H1 (cell line): ENCODE measurements around the gene CNTN5. TPM values are rescaled to one million over a fixed set of nuclear protein-coding genes. Genes with fewer than 3 reads are reported as not detected.

Experiments used
- ASH2L ChIP-seq: fragments of 200-600, 300-600 bp; sonication (generic); IDR thresholded peaks from one replicate; pipeline ENCODE4 v1.7.1; 2017; ENCODE audit warnings: low read length
- CHD2 ChIP-seq: IDR thresholded peaks from 2 replicates; pipeline ENCODE4 v1.6.1; 2012; ENCODE audit warnings: low read length, improper control_type of control experiment
- KDM1A ChIP-seq: fragments of 200-600, 300-600 bp; sonication (generic); IDR thresholded peaks from 2 replicates; pipeline ENCODE4 v1.7.1; 2016; ENCODE audit warnings: mild to moderate bottlenecking, low read length, borderline replicate concordance
- NANOG ChIP-seq: IDR thresholded peaks from 2 replicates; pipeline ENCODE4 v1.6.1; 2011; ENCODE audit warnings: low read length, low read depth, mild to moderate bottlenecking, inconsistent platforms; ENCODE audit not compliant: insufficient read depth, poor library complexity, severe bottlenecking
- RAD21 ChIP-seq, 2 experiments: IDR thresholded peaks in 1 of 2; conservative IDR thresholded peaks in 1 of 2; 2 replicates each; pipeline ENCODE4 v1.6.1; 2011; ENCODE audit warnings: low read depth in 2 of 2, low read length in 2 of 2, improper control_type of control experiment in 1 of 2, inconsistent platforms in 1 of 2, mild to moderate bottlenecking in 1 of 2, moderate library complexity in 1 of 2
- SP1 ChIP-seq: IDR thresholded peaks from 2 replicates; pipeline ENCODE4 v1.6.1; 2011; ENCODE audit warnings: low read depth, low read length
- SP4 ChIP-seq: IDR thresholded peaks from 2 replicates; pipeline ENCODE4 v1.6.1; 2012; ENCODE audit warnings: low read length, inconsistent platforms
- polyA plus RNA-seq, 7 experiments: library from polyadenylated mRNA; depleted of rRNA in 3 of 7; stranded (reverse) in 5 of 7; unstranded in 2 of 7; fragments of >200 nt in 5 of 7; fragments of 200-250 nt in 2 of 7; gene quantifications; 1 replicate in 5 of 7; 2 replicates in 1 of 7; 4 replicates in 1 of 7; pipeline versions ENCODE4 v1.2.1 to v1.2.3, GENCODE V29; 2011 to 2013; ENCODE audit warnings: missing spikeins in 2 of 7, mixed read lengths in 2 of 7
- total RNA-seq: library from RNA; stranded (reverse); fragmentation: NEBNext Ultra II Directional; extraction: Animal tissue kit (Norgen Biotek cat#: 25700); gene quantifications from 2 replicates; pipeline ENCODE4 v1.2.1, GENCODE V29; 2021
- TF ChIP-seq, protein P1 (sequence below): fragments of 300-600 bp; sonication (generic); IDR thresholded peaks from 2 replicates; pipeline ENCODE4 v1.7.1; 2012; ENCODE audit warnings: low read length, moderate library complexity, mild to moderate bottlenecking, inconsistent platforms; ENCODE audit not compliant: insufficient replicate concordance
- TF ChIP-seq, protein P2 (sequence below), 3 experiments: IDR thresholded peaks; 1 replicate in 2 of 3; 2 replicates in 1 of 3; pipeline versions ENCODE4 v1.5.1 to v1.6.1; 2011; ENCODE audit warnings: low read length in 3 of 3, mild to moderate bottlenecking in 3 of 3, inconsistent platforms in 2 of 3, low read depth in 1 of 3, moderate library complexity in 1 of 3; ENCODE audit not compliant: insufficient read depth in 1 of 3; ENCODE audit errors: control extremely low read depth in 1 of 3

Gene CNTN5
- total and polyA plus RNA-seq, 2 of the 8 experiments (the other 6 are each of a cell fraction or from before 2014, with no cell fraction given): not detected

DNA sequence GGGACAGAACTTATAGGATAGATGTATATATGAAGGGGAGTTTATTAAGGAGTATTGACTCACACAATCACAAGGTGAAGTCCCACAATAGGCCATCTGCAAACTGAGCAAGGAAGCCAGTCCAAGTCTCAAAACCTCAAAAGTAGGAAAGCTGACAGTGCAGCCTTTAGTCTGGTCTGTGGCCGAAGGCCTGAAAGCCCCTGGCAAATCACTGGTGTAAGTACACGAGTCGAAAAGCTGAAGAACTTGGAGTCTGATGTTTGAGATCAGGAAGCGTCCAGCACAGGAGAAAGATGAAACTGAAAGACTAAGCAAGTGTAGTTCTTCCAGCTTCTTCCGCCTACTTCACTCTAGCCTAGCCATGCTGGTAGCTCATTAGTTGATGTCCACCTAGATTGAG lies 866.7 kb downstream of the CNTN5 start (continued):
- TF ChIP-seq, protein P1, sequence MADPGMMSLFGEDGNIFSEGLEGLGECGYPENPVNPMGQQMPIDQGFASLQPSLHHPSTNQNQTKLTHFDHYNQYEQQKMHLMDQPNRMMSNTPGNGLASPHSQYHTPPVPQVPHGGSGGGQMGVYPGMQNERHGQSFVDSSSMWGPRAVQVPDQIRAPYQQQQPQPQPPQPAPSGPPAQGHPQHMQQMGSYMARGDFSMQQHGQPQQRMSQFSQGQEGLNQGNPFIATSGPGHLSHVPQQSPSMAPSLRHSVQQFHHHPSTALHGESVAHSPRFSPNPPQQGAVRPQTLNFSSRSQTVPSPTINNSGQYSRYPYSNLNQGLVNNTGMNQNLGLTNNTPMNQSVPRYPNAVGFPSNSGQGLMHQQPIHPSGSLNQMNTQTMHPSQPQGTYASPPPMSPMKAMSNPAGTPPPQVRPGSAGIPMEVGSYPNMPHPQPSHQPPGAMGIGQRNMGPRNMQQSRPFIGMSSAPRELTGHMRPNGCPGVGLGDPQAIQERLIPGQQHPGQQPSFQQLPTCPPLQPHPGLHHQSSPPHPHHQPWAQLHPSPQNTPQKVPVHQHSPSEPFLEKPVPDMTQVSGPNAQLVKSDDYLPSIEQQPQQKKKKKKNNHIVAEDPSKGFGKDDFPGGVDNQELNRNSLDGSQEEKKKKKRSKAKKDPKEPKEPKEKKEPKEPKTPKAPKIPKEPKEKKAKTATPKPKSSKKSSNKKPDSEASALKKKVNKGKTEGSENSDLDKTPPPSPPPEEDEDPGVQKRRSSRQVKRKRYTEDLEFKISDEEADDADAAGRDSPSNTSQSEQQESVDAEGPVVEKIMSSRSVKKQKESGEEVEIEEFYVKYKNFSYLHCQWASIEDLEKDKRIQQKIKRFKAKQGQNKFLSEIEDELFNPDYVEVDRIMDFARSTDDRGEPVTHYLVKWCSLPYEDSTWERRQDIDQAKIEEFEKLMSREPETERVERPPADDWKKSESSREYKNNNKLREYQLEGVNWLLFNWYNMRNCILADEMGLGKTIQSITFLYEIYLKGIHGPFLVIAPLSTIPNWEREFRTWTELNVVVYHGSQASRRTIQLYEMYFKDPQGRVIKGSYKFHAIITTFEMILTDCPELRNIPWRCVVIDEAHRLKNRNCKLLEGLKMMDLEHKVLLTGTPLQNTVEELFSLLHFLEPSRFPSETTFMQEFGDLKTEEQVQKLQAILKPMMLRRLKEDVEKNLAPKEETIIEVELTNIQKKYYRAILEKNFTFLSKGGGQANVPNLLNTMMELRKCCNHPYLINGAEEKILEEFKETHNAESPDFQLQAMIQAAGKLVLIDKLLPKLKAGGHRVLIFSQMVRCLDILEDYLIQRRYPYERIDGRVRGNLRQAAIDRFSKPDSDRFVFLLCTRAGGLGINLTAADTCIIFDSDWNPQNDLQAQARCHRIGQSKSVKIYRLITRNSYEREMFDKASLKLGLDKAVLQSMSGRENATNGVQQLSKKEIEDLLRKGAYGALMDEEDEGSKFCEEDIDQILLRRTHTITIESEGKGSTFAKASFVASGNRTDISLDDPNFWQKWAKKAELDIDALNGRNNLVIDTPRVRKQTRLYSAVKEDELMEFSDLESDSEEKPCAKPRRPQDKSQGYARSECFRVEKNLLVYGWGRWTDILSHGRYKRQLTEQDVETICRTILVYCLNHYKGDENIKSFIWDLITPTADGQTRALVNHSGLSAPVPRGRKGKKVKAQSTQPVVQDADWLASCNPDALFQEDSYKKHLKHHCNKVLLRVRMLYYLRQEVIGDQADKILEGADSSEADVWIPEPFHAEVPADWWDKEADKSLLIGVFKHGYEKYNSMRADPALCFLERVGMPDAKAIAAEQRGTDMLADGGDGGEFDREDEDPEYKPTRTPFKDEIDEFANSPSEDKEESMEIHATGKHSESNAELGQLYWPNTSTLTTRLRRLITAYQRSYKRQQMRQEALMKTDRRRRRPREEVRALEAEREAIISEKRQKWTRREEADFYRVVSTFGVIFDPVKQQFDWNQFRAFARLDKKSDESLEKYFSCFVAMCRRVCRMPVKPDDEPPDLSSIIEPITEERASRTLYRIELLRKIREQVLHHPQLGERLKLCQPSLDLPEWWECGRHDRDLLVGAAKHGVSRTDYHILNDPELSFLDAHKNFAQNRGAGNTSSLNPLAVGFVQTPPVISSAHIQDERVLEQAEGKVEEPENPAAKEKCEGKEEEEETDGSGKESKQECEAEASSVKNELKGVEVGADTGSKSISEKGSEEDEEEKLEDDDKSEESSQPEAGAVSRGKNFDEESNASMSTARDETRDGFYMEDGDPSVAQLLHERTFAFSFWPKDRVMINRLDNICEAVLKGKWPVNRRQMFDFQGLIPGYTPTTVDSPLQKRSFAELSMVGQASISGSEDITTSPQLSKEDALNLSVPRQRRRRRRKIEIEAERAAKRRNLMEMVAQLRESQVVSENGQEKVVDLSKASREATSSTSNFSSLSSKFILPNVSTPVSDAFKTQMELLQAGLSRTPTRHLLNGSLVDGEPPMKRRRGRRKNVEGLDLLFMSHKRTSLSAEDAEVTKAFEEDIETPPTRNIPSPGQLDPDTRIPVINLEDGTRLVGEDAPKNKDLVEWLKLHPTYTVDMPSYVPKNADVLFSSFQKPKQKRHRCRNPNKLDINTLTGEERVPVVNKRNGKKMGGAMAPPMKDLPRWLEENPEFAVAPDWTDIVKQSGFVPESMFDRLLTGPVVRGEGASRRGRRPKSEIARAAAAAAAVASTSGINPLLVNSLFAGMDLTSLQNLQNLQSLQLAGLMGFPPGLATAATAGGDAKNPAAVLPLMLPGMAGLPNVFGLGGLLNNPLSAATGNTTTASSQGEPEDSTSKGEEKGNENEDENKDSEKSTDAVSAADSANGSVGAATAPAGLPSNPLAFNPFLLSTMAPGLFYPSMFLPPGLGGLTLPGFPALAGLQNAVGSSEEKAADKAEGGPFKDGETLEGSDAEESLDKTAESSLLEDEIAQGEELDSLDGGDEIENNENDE: no peak
- no peak for TF ChIP-seq RAD21 (IDR thresholded peaks at IDR 0.05 in 1 of 2, conservative IDR thresholded peaks at IDR 0.05 in 1 of 2; ENCODE audit: low read depth in 2 of 2, low read length in 2 of 2)
- no peak for TF ChIP-seq SP1
- TF ChIP-seq ASH2L: no peak
- TF ChIP-seq NANOG: no peak
- no peak for TF ChIP-seq KDM1A
- TF ChIP-seq SP4: no peak
- no peak for TF ChIP-seq CHD2
- TF ChIP-seq, protein P2, sequence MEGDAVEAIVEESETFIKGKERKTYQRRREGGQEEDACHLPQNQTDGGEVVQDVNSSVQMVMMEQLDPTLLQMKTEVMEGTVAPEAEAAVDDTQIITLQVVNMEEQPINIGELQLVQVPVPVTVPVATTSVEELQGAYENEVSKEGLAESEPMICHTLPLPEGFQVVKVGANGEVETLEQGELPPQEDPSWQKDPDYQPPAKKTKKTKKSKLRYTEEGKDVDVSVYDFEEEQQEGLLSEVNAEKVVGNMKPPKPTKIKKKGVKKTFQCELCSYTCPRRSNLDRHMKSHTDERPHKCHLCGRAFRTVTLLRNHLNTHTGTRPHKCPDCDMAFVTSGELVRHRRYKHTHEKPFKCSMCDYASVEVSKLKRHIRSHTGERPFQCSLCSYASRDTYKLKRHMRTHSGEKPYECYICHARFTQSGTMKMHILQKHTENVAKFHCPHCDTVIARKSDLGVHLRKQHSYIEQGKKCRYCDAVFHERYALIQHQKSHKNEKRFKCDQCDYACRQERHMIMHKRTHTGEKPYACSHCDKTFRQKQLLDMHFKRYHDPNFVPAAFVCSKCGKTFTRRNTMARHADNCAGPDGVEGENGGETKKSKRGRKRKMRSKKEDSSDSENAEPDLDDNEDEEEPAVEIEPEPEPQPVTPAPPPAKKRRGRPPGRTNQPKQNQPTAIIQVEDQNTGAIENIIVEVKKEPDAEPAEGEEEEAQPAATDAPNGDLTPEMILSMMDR (IDR thresholded peaks at IDR 0.05; ENCODE audit: control extremely low read depth in 1 of 3, insufficient read depth in 1 of 3, low read depth in 1 of 3, low read length in 3 of 3): no peak
